OCI-LY7 (cell line): ENCODE data around the gene CCDC192. TPM values are rescaled to one million over a fixed set of nuclear protein-coding genes. Genes with fewer than 3 reads are reported as not detected.

Source experiments
- BruUV-seq: library from RNA; stranded (reverse); fragments of 400-500 nt; replicated peaks from 2 replicates; lab custom pipeline; 2021; lab: Mats Ljungman, UMichigan
- CTCF ChIA-PET: fragments of 300-600 bp; sonication (Branson Sonifier 250); formaldehyde crosslinking; loops from one replicate; lab custom pipeline; 2022; ENCODE audit warnings: antibody characterized with exemption; ENCODE audit not compliant: unreplicated experiment; lab: Charles Lee
- POLR2A ChIA-PET: fragments of 300-600 bp; sonication (Branson Sonifier 250); formaldehyde crosslinking; loops from one replicate; lab custom pipeline; 2022; ENCODE audit warnings: antibody characterized with exemption; lab: Charles Lee
- DNase-seq: peaks from one replicate; pipeline ENCODE4 v3.0.0-alpha.2; 2015; ENCODE audit warnings: low spot score
- H2AFZ ChIP-seq: fragments of 200-600 bp; sonication (generic), shearing (Covaris generic); 2 replicates; pipeline ENCODE4 v1.6.1; 2014; ENCODE audit warnings: mild to moderate bottlenecking, antibody characterized with exemption, low read length, moderate library complexity
- H3K27ac ChIP-seq: fragments of 200-600 bp; sonication (generic); 2 replicates; pipeline ENCODE4 v1.5.1; 2014; ENCODE audit warnings: mixed run types, low read depth, mild to moderate bottlenecking, moderate library complexity, low read length, inconsistent platforms; ENCODE audit not compliant: poor library complexity, severe bottlenecking
- H3K36me3 ChIP-seq: fragments of 200-600 bp; sonication (generic); 2 replicates; pipeline ENCODE4 v1.6.1; 2014; ENCODE audit warnings: mild to moderate bottlenecking, antibody characterized with exemption, low read length, moderate library complexity, mixed read lengths; ENCODE audit not compliant: insufficient read depth
- H3K4me1 ChIP-seq: fragments of 200-600 bp; sonication (generic); 2 replicates; pipeline ENCODE4 v1.5.1; 2014; ENCODE audit warnings: mild to moderate bottlenecking, low read length; ENCODE audit not compliant: insufficient read depth, poor library complexity, severe bottlenecking
- H3K4me2 ChIP-seq: fragments of 200-600 bp; sonication (generic); 2 replicates; pipeline ENCODE4 v1.6.1; 2014; ENCODE audit warnings: mild to moderate bottlenecking, low read length
- H3K4me3 ChIP-seq: fragments of 200-600 bp; sonication (generic); 2 replicates; pipeline ENCODE4 v1.5.1; 2014; ENCODE audit warnings: mild to moderate bottlenecking, low read depth, low read length; ENCODE audit not compliant: poor library complexity, severe bottlenecking
- H3K79me2 ChIP-seq: fragments of 200-600 bp; sonication (generic); 2 replicates; pipeline ENCODE4 v1.6.1; 2016; ENCODE audit warnings: low read depth, mild to moderate bottlenecking, low read length, moderate library complexity, mixed read lengths; ENCODE audit not compliant: insufficient read depth
- H3K9me2 ChIP-seq: fragments of 200-600 bp; sonication (generic); 2 replicates; pipeline ENCODE4 v1.6.1; 2016; ENCODE audit warnings: mild to moderate bottlenecking, low read length, mixed read lengths; ENCODE audit not compliant: insufficient read depth
- H3K9me3 ChIP-seq: fragments of 200-600 bp; sonication (generic); 2 replicates; pipeline ENCODE4 v1.6.1; 2014; ENCODE audit warnings: mild to moderate bottlenecking, mixed run types, low read length, mixed read lengths
- H4K20me1 ChIP-seq: fragments of 200-600 bp; sonication (generic); 2 replicates; pipeline ENCODE4 v1.6.1; 2014; ENCODE audit warnings: mild to moderate bottlenecking, antibody characterized with exemption, low read length, moderate library complexity, mixed read lengths; ENCODE audit not compliant: insufficient read depth
- EZH2phosphoT487 ChIP-seq: fragments of 200-600 bp; sonication (generic); IDR thresholded peaks from 2 replicates; pipeline ENCODE4 v1.6.1; 2018; ENCODE audit warnings: low read depth, borderline replicate concordance, mild to moderate bottlenecking, mixed run types, antibody characterized with exemption, low read length, moderate library complexity, mixed read lengths
- intact Hi-C: fragments of 100-400 bp; cut with micrococcal nuclease; formaldehyde crosslinking; loops from one replicate; pipeline ENCODE4 v1.10.0; 2022; ENCODE audit not compliant: unreplicated experiment
- total RNA-seq, 2 experiments: library from RNA; depleted of rRNA in 1 of 2; stranded (reverse); fragments of >200 nt in 1 of 2; shearing (Covaris generic) in 1 of 2; gene quantifications; 2 replicates each; pipeline ENCODE4 v1.2.3, GENCODE V29; 2014 to 2022
- TF ChIP-seq, protein P1 (sequence below): fragments of 200-600 bp; sonication (generic); conservative IDR thresholded peaks from 2 replicates; pipeline ENCODE4 v1.5.1; 2014; ENCODE audit warnings: mild to moderate bottlenecking, antibody characterized with exemption, low read length, moderate library complexity, mixed read lengths

Gene CCDC192
- total RNA-seq, 2 experiments from 2014 or later = not detected

DNA sequence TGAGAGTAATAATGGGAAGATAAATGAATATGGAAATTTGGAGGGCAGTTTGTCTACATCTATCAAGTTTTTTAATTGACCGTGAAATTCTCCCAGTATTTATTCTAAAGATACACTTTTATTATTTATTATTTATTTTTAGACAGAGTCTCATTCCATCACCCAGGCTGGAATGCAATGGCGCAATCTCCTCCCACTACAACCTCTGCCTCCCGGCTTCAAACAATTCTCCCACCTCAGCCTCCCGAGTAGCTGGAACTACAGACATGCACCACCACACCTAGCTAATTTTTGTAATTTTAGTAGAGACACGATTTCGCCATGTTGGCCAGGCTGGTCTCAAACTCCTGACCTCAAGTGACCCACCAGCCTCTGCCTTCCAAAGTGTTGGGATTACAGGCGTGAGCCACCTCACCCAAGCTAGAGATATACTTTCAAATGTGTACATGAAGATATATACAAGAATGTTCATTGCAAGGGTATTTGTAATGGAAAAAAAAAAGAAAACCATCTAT lies 282.7 kb downstream of the CCDC192 start:
- no peaks in the 10 kb centered on the region for H3K79me2 ChIP-seq

GRCh38 chr5:127987354-127988145 lies 284.4 kb downstream of the CCDC192 start:
- ChIA-PET CTCF (no interaction called here), POLR2A (interaction anchor here (0.6 to 1.7 kb wide), 4 partner anchors 8 to 76 kb away, joined by 3 to 6 read pairs (median 4); no protein-coding TSS in a partner anchor)
- no peaks in the 10 kb centered on the region for H3K9me2 ChIP-seq
- no peak overlapping the region for H2AFZ ChIP-seq
- no peak overlapping the region for H3K4me2 ChIP-seq
- TF ChIP-seq, protein P1, sequence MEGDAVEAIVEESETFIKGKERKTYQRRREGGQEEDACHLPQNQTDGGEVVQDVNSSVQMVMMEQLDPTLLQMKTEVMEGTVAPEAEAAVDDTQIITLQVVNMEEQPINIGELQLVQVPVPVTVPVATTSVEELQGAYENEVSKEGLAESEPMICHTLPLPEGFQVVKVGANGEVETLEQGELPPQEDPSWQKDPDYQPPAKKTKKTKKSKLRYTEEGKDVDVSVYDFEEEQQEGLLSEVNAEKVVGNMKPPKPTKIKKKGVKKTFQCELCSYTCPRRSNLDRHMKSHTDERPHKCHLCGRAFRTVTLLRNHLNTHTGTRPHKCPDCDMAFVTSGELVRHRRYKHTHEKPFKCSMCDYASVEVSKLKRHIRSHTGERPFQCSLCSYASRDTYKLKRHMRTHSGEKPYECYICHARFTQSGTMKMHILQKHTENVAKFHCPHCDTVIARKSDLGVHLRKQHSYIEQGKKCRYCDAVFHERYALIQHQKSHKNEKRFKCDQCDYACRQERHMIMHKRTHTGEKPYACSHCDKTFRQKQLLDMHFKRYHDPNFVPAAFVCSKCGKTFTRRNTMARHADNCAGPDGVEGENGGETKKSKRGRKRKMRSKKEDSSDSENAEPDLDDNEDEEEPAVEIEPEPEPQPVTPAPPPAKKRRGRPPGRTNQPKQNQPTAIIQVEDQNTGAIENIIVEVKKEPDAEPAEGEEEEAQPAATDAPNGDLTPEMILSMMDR = no peak
- TF ChIP-seq EZH2phosphoT487 = no peak
- intact Hi-C loops = no loop called here
- H3K36me3 ChIP-seq = no peaks in the 10 kb centered on the region; the same call in none of the 2 replicates
- no peaks in the 10 kb centered on the region for H3K9me3 ChIP-seq
- BruUV-seq = no TSS peak
- DNase-seq = no peak
- H3K4me1 ChIP-seq = no peaks in the 10 kb centered on the region
- no peaks in the 10 kb centered on the region for H3K79me2 ChIP-seq
- no peaks in the 10 kb centered on the region for H4K20me1 ChIP-seq
- no peak overlapping the region for H3K4me3 ChIP-seq
- H3K27ac ChIP-seq = no peak overlapping the region

More for the DNA sequence above, 282.7 kb downstream of the CCDC192 start:
- TF ChIP-seq, protein P1 = no peak
- no peak for TF ChIP-seq EZH2phosphoT487
- POLR2A ChIA-PET = no interaction called here
- no peaks in the 10 kb centered on the region; the same call in 1 of the 2 replicates for H3K9me2 ChIP-seq
- H3K9me3 ChIP-seq = no peaks in the 10 kb centered on the region
- no peak overlapping the region for H3K4me3 ChIP-seq
- no peaks in the 10 kb centered on the region for H3K4me1 ChIP-seq
- intact Hi-C loops = no loop called here
- no peaks in the 10 kb centered on the region; the same call in 1 of the 2 replicates for H3K36me3 ChIP-seq
- no peak overlapping the region for H3K4me2 ChIP-seq
- DNase-seq = no peak
- no peaks in the 10 kb centered on the region for H4K20me1 ChIP-seq
- no peak overlapping the region for H2AFZ ChIP-seq
- BruUV-seq = no TSS peak
- CTCF ChIA-PET = no interaction called here
- no peak overlapping the region for H3K27ac ChIP-seq
